Measurements from ENCODE around the gene AK5.

AK5 gene

DNA sequence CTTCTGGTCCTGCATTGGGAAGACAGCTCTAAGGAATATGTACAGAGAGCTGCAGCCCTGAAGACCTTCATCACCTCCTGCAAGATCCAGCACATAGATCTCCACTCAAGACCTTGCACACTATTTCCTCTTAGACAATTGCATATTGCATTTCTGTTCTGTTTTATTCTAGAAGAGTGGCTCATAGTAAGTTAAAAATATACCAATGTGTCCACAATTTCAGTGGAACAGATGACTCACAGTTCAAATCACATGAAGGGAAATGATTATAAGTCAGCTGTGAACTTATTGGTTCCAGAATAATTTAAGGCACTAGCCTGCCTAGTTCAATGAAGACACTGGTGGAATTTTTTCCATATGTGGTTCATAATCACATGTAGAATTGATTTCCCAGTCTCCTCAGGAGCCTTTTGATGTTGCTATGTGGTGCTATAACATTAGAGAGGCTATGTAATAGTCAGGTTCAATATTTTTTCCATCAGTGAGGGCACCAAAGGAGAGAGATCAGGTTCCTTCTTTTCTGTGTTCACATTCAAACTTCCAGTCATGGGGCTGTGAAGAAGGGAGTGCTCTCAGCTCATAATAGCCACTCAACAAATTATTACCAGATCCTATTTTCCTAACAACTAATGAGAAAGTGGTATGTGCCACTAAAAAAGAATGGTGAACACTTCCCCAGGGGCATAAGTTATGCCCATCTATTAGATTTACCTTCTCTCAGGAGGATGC is 9.8 kb upstream of the AK5 start:
- no peaks in the 10 kb centered on the region for H3K9me2 ChIP-seq (replicated peaks; ENCODE audit: low read depth, low read length)
- TF ChIP-seq EZH2phosphoT487 (IDR thresholded peaks at IDR 0.05; ENCODE audit: borderline replicate concordance): no peak
- TF ChIP-seq, protein P1, sequence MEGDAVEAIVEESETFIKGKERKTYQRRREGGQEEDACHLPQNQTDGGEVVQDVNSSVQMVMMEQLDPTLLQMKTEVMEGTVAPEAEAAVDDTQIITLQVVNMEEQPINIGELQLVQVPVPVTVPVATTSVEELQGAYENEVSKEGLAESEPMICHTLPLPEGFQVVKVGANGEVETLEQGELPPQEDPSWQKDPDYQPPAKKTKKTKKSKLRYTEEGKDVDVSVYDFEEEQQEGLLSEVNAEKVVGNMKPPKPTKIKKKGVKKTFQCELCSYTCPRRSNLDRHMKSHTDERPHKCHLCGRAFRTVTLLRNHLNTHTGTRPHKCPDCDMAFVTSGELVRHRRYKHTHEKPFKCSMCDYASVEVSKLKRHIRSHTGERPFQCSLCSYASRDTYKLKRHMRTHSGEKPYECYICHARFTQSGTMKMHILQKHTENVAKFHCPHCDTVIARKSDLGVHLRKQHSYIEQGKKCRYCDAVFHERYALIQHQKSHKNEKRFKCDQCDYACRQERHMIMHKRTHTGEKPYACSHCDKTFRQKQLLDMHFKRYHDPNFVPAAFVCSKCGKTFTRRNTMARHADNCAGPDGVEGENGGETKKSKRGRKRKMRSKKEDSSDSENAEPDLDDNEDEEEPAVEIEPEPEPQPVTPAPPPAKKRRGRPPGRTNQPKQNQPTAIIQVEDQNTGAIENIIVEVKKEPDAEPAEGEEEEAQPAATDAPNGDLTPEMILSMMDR (conservative IDR thresholded peaks at IDR 0.05; ENCODE audit: low read length): no peak
- no peaks in the 10 kb centered on the region for H3K79me2 ChIP-seq (ENCODE audit: insufficient read depth, low read length)
- H3F3A ChIP-seq (ENCODE audit: low read depth): no peaks in the 10 kb centered on the region
- no peaks in the 10 kb centered on the region for H4K20me1 ChIP-seq (ENCODE audit: insufficient read depth, low read length, poor library complexity, severe bottlenecking)
- no peak overlapping the region for H3K4me3 ChIP-seq (ENCODE audit: low read length, poor library complexity, severe bottlenecking)
- no peak overlapping the region for H3K4me2 ChIP-seq (ENCODE audit: low read depth, low read length, poor library complexity, severe bottlenecking)
- no peaks in the 10 kb centered on the region for H3K9me3 ChIP-seq (ENCODE audit: insufficient read depth, low read depth, low read length)
- H2AFZ ChIP-seq (ENCODE audit: low read length): no peak overlapping the region
- no peak overlapping the region for H3K9ac ChIP-seq (ENCODE audit: low read depth, low read length, poor library complexity, severe bottlenecking)
- H3K36me3 ChIP-seq (ENCODE audit: insufficient read depth, low read length): no peaks in the 10 kb centered on the region
- no peaks in the 10 kb centered on the region for H3K4me1 ChIP-seq (ENCODE audit: insufficient read depth, low read length, poor library complexity, severe bottlenecking)
- no peaks in the 10 kb centered on the region for H3K27me3 ChIP-seq (ENCODE audit: insufficient read depth, low read length, poor library complexity, severe bottlenecking)

DNA sequence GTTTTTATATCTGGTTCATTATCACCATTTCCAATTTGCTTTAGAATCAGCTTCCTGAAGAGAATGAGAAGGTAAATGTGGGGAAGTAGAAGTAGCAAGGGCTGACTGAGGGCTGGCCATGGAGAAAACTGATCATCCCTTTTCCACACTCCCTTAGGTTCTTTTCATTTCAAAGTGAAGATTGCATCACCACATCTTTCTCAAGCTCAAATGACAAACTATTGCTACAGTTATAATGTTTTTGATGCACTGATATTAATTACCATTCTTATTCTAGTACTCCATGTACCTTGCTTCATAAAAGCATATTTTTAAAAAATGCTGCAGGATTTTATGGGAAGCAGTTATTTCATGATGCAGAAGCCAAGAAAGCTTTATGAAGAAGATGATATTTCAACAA is 7.9 kb upstream of the AK5 start:
- H3K4me2 ChIP-seq (ENCODE audit: low read depth, low read length, poor library complexity, severe bottlenecking): no peak overlapping the region
- no peak overlapping the region for H3K4me3 ChIP-seq (ENCODE audit: low read length, poor library complexity, severe bottlenecking)
- H3K27me3 ChIP-seq (ENCODE audit: insufficient read depth, low read length, poor library complexity, severe bottlenecking): no peaks in the 10 kb centered on the region
- no peaks in the 10 kb centered on the region for H4K20me1 ChIP-seq (ENCODE audit: insufficient read depth, low read length, poor library complexity, severe bottlenecking)
- no peak overlapping the region for H3K9ac ChIP-seq (ENCODE audit: low read depth, low read length, poor library complexity, severe bottlenecking)
- H3K79me2 ChIP-seq (ENCODE audit: insufficient read depth, low read length): no peaks in the 10 kb centered on the region
- H3F3A ChIP-seq (ENCODE audit: low read depth): no peaks in the 10 kb centered on the region
- H2AFZ ChIP-seq (ENCODE audit: low read length): no peak overlapping the region
- H3K36me3 ChIP-seq (ENCODE audit: insufficient read depth, low read length): no peaks in the 10 kb centered on the region
- no peaks in the 10 kb centered on the region for H3K4me1 ChIP-seq (ENCODE audit: insufficient read depth, low read length, poor library complexity, severe bottlenecking)
- TF ChIP-seq EZH2phosphoT487 (IDR thresholded peaks at IDR 0.05; ENCODE audit: borderline replicate concordance): no peak
- TF ChIP-seq, protein P1 (conservative IDR thresholded peaks at IDR 0.05; ENCODE audit: low read length): no peak
- no peaks in the 10 kb centered on the region for H3K9me2 ChIP-seq (replicated peaks; ENCODE audit: low read depth, low read length)
- no peaks in the 10 kb centered on the region for H3K9me3 ChIP-seq (ENCODE audit: insufficient read depth, low read depth, low read length)

DNA sequence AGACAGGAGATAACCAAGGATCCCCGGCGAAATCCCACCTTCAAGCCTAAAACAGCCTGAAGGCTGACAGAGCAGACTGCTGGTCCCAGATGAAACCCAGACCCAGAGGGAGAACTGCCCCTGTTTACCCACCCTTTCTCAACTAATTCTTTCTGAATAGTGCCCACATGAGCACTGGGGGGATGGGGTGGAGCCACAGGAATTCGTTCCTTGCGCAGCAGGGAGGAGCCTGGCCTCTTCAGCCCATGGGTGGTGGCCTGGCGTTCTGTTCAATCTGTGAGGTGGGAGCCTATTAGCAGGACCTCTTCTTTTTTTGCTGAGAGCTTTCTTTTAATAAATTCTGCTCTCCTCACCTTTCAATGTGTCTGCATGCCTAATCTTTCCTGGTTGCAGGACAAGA is 6.6 kb upstream of the AK5 start:
- no peaks in the 10 kb centered on the region for H3K79me2 ChIP-seq (ENCODE audit: insufficient read depth, low read length)
- H3K9me3 ChIP-seq (ENCODE audit: insufficient read depth, low read depth, low read length): no peaks in the 10 kb centered on the region
- H3K4me1 ChIP-seq (ENCODE audit: insufficient read depth, low read length, poor library complexity, severe bottlenecking): peaks cover 2% of the 10 kb centered on the region
- H3K36me3 ChIP-seq (ENCODE audit: insufficient read depth, low read length): no peaks in the 10 kb centered on the region
- H3K9me2 ChIP-seq (replicated peaks; ENCODE audit: low read depth, low read length): no peaks in the 10 kb centered on the region
- no peak for TF ChIP-seq EZH2phosphoT487 (IDR thresholded peaks at IDR 0.05; ENCODE audit: borderline replicate concordance)
- TF ChIP-seq, protein P1 (conservative IDR thresholded peaks at IDR 0.05; ENCODE audit: low read length): no peak
- no peaks in the 10 kb centered on the region for H3K27me3 ChIP-seq (ENCODE audit: insufficient read depth, low read length, poor library complexity, severe bottlenecking)
- no peak overlapping the region for H3K4me3 ChIP-seq (ENCODE audit: low read length, poor library complexity, severe bottlenecking)
- H3F3A ChIP-seq (ENCODE audit: low read depth): no peaks in the 10 kb centered on the region
- H4K20me1 ChIP-seq (ENCODE audit: insufficient read depth, low read length, poor library complexity, severe bottlenecking): no peaks in the 10 kb centered on the region
- no peak overlapping the region for H3K4me2 ChIP-seq (ENCODE audit: low read depth, low read length, poor library complexity, severe bottlenecking)
- no peak overlapping the region for H2AFZ ChIP-seq (ENCODE audit: low read length)
- H3K9ac ChIP-seq (ENCODE audit: low read depth, low read length, poor library complexity, severe bottlenecking): no peak overlapping the region

Measured in Loucy (cell line).